HEK293T (cell line): ENCODE data around the gene ATP2B2.

ENCODE experiments used
- BHLHE40 ChIP-seq: fragments of 450-650 bp; IDR thresholded peaks from 2 replicates; pipeline ENCODE4 v1.6.1; 2016; ENCODE audit warnings: mild to moderate bottlenecking, moderate library complexity, borderline replicate concordance
- FOXM1 ChIP-seq: fragments of 450-650 bp; IDR thresholded peaks from 2 replicates; pipeline ENCODE4 v1.6.1; 2017; ENCODE audit warnings: mild to moderate bottlenecking, borderline replicate concordance
- SP1 ChIP-seq: fragments of 450-650 bp; IDR thresholded peaks from 2 replicates; pipeline ENCODE4 v1.6.1; 2017
- SUZ12 ChIP-seq: fragments of 450-650 bp; IDR thresholded peaks from 2 replicates; pipeline ENCODE4 v1.6.1; 2016; ENCODE audit warnings: mild to moderate bottlenecking
- ZNF384 ChIP-seq: fragments of 450-650 bp; IDR thresholded peaks from 2 replicates; pipeline ENCODE4 v1.6.1; 2016

GRCh38 chr3:10289787-10290355 lies 215.5 kb downstream of the ATP2B2 start:
- no peak for TF ChIP-seq FOXM1
- TF ChIP-seq BHLHE40 = no peak
- TF ChIP-seq SP1 = no peak
- no peak for TF ChIP-seq SUZ12
- no peak for TF ChIP-seq ZNF384
